Jurkat, Clone E6-1 (cell line): ENCODE measurements around the gene DIAPH2.

Source experiments
- DNase-seq: peaks from one replicate; pipeline ENCODE4 v3.0.0-alpha.2; 2011; ENCODE audit warnings: low read depth, low spot score
- H3K4me3 ChIP-seq: 2 replicates; pipeline ENCODE4 v1.5.1; 2011; ENCODE audit warnings: mild to moderate bottlenecking, low read length, control low read depth, moderate library complexity

Gene DIAPH2

DNA sequence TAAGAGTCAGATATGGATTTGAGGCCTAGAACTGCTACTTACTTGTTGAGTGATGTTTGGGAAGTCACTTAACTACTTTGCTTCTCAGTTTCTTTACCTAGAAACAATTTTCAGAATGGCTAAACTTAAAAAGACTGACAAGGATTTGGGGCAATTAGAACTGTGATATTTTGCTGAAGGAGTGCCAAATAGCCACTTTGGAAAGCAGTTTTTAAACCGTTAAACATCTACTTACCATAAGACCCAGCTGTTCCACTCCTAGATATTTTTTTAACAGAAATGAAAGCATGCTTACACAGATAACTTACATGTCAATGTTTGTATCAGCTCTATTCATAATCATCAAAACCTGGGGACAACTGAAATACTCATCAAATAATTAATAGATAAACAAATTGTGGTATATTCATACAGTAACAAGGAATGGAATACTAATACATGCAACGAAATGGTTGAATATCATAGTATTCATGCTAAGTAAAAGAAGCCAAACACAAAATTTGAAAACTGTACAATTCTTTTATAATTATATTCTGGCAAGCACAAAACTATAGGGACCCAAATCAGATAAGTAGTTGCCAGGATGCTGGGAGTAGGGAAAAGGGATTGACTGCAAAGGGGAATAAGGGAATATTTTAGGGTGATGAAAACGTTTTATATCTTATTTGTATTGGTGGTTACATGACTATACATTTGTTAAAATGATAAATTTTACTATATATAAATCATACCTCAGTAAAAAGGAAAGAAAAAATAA is 223.1 kb downstream of the DIAPH2 start:
- DNase-seq: no peak
- H3K4me3 ChIP-seq: no peak overlapping the region

DNA sequence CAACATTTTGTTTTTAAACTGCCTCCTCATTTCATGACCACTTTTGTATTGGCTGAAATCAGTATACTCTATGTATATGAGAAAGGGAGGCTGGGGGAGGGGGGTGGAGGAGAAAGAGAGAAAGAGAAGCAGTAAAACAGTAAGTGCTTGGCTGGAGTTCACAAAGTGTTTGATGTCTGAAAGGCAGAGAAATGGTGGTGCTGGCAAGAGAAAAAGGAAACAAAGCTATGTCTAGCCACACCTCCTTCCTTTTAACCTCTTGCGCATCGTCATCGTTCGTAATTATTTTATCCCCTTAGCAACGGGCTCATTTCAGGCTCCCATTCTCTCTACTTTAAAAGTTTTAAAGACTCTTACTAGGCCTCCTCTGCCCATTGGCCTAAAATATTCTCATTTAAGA is 224.6 kb downstream of the DIAPH2 start:
- no peak for DNase-seq
- H3K4me3 ChIP-seq: no peak overlapping the region

DNA sequence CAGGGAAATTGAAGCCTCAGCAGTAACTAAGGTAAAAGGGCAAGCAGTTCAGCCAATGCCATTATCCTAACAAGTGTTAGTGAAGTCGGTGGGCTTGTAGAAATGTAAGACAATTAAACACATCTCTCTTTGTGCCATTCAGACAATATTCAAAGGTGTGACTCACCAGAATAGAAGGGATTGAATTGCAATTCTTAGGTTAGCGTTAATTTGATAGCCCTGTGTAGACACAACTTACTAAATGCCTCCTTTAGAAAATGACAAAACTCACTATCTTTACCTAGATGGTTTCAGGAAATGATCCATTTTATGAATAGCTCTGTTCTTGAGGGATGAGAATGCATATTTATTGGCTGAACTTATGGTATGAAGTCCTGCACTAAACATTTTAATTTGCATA is 234.2 kb downstream of the DIAPH2 start:
- DNase-seq: no peak
- no peak overlapping the region for H3K4me3 ChIP-seq

DNA sequence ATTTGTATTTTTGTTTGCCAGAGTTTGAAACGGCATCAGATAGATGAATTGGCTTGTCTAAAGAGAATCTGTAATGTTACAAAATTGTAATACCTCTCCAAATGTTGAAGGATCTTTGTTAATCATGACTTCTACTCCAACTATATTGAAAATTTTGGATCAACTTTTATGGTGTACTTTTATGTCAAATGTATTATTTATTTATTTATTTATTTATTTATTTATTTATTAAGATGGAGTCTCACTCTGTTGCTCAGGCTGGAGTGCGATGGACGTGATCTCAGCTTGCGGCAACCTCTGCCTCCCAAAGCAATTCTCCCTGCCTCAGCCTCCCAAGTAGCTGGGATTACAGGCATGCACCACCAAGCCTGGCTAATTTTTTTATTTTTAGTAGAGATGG is 235.0 kb downstream of the DIAPH2 start:
- DNase-seq: no peak
- H3K4me3 ChIP-seq: no peak overlapping the region

DNA sequence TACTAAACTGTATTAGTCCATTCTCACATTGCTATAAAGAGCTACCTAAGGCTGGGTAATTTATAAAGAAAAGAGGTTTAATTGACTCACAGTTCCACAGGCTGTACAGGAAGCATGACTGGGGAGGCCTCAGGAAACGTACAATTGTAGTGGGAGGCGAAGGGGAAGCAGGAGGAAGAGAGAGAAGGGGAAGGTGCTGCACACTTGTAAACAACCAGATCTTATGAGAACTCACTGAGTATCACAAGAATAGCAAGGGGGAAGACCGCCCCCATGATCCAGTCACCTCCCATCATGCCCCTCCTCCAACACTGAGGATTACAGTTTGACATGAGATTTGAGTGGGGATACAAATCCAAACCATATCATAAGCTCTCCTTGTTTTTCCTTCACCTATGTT is 239.9 kb downstream of the DIAPH2 start:
- DNase-seq: no peak
- no peak overlapping the region for H3K4me3 ChIP-seq

DNA sequence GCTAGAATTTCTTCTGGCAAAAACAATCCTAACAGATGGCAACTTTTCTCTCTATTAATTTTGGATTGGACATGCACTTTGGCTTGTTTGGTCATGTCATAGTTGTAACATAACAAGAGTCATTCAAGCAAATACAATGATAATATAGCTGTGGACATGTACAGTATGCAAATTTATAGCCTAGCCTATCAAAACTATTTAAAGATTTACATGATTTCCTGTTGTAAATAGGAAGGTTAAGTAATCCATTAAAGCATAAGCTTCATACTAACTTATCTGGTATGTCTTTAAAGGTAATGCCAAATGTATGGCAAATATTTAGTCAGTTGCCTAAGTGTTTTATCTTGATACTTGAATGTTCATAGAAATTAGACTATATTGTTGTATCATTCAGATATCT is 244.4 kb downstream of the DIAPH2 start:
- no peak overlapping the region for H3K4me3 ChIP-seq
- no peak for DNase-seq

DNA sequence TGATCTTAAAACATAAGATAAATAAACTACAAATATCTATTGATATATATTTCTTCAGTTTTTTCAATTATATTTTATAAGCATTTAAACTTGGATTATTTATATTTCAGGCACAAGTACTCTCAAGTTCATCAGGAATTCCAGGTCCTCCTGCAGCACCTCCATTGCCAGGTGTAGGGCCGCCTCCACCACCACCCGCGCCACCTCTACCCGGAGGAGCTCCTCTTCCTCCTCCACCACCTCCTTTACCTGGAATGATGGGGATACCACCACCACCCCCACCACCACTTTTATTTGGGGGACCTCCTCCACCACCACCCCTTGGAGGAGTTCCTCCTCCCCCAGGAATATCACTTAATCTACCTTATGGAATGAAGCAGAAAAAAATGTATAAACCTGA is 273.1 kb downstream of the DIAPH2 start:
- no peak for DNase-seq
- no peak overlapping the region for H3K4me3 ChIP-seq

DNA sequence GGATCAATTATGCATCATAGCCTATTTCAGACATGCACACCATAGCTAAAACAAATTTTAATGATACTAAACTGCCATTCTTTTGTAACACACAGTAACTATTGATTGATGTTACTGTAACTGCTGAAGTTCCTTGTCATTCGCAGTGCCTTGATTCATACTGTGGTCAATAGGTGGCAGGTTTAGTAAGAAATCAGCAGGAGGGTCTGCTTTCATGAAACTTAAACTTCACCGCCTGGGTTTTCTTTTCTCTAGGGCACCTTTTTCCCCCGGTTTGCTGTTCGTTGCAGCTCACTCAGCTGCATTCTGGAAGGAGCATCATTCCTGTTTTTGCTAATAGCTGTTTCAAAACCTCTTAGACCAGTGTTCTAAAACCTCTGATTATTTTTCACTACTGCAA is 287.2 kb downstream of the DIAPH2 start:
- H3K4me3 ChIP-seq: no peak overlapping the region
- no peak for DNase-seq

DNA sequence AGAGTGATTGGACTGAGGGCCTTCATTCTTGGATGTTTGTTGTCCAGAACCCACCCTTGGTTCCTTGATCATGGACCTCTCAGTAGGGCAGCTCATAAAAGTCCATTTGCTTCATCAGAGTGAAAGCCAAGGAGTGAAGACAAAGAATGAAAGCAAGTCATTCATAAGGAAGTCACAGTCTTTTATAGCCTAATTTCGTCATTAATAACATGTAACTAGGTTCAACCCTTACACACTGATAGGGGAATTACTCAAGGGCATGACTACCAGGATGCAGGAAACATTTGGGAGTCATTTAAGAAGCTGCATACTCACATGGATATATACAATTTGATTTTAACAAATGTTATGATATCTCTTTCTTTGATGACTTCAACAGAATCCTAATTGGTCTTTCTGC is 294.3 kb downstream of the DIAPH2 start:
- H3K4me3 ChIP-seq: no peak overlapping the region
- DNase-seq: no peak

DNA sequence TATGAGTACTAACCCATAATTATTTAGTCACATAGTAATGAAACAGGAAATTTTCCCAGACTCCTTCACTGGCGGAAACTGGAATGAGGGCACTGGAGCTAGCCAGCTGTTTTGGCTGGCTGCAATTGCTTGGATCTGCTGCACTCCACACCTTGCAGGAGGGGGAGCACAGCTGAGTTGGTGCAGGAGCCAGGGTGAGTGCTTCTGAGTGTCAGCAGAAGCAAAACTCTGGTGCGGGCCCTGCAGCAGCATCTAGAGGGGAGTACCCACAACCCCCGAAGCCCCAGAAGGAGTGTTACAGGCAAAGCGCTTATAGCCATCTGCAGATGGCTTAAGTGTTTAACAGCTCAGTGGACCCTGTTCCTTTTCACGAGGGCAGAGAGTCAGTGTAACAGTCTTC is 295.1 kb downstream of the DIAPH2 start:
- DNase-seq: no peak
- no peak overlapping the region for H3K4me3 ChIP-seq

DNA sequence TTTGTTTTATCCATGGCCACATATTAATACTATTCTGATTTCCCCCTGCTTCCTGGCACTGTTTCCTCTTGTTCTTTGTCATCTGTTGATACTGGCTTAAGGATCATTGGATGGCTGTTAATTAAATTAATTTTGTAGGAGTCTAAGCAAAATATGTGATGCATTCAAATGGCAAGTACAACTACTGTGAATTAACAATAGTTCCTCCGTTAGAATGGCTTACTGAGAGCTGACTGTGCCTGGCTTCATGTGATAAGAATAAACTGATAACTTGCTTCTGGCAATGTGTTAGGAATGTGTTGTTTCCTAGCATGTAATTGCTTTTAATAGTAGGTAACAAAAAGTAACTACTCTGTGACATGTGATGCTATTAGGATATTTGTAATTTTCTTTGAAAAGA is 297.5 kb downstream of the DIAPH2 start:
- DNase-seq: no peak
- no peak overlapping the region for H3K4me3 ChIP-seq

DNA sequence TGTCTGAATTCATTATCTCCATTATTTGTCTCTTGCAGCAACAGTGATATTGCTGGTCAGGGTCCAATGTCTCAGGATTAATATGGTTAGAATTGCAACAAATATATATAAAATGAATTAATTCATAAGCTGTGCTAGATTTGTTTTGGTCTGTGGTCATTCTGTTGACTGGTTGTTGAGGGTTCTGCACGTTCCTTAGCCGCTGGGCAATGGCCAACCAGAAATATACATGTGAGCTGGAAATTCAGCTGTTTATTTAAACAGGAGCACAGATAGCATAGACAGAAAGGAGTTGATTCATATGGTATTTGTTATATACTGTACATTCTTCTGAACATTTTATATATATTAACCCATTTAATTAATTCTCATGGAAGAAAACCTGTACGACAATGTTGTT is 299.9 kb downstream of the DIAPH2 start:
- no peak overlapping the region for H3K4me3 ChIP-seq
- no peak for DNase-seq

DNA sequence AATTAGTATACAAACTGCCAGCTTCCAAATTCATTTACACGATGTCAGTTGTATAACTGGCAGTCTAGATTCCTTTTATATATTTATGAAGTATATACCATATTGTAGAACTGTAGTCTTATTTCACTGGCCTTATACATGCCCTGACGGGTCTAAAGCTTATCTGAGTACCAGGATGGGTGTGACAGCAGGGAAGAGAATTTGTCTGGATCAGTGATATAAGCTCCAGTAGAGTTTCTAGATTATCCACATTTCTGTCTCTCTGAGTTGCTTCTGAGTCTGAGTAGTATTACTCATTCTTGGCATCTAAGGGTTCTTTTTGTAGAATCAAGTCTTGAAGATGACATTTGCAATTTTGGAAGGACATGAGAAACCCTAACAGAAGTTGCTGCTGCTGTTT is 300.4 kb downstream of the DIAPH2 start:
- DNase-seq: no peak
- no peak overlapping the region for H3K4me3 ChIP-seq

DNA sequence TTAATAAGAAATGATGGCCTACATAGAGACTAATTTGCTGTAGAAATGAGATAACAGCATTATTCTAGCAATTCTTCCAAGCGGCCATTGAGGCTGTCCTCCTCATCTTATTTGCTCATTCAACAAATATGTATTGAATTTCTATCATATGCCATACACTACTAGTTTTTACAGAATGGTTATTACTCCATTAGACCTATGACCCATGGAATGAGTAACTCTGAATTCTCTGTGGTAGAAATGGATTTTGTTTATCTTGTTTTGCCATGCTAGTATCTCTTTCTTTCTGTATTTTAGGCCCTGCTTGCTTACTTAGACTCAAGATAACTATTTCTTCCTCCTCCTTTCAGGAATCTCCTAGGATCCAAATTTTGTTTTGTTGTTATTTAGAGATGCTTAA is 302.6 kb downstream of the DIAPH2 start:
- no peak for DNase-seq

DNA sequence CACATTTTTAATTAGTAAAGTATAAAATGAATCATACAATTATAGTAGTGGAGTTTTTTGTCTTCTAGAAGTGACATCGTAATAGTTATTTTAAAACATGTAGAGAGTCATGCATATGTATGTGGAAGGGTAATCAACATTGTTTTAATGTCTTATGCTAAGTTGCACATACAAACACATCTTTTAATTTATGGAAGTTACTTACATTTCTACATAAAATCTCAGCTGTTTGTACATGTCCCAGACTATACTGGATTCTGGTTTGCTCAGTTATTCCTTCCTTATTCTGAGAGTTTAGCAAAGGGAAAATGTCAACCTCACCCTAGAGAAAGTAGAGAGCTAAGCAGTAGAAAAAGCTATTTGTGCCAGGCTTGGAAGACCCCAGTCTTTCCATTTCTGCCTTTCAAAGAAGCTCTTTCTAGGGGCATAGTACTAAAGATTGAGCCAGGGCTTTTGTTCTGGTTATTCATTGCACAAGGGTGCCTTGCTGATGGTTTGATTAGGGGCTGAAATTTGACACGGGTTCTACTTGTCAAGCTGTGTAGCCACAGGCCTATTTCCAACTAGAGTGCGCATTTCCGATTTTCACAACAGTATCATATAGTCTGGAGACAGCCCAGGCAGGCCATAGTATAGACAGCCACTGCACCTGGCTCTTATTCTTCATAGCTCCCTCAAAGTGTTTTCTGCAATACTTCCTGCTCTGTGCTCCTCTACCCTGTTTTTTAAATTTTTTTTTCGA is 305.4 kb downstream of the DIAPH2 start:
- no peak overlapping the region for H3K4me3 ChIP-seq
- DNase-seq: no peak

More for the DNA sequence above, 302.6 kb downstream of the DIAPH2 start:
- no peak overlapping the region for H3K4me3 ChIP-seq

DNA sequence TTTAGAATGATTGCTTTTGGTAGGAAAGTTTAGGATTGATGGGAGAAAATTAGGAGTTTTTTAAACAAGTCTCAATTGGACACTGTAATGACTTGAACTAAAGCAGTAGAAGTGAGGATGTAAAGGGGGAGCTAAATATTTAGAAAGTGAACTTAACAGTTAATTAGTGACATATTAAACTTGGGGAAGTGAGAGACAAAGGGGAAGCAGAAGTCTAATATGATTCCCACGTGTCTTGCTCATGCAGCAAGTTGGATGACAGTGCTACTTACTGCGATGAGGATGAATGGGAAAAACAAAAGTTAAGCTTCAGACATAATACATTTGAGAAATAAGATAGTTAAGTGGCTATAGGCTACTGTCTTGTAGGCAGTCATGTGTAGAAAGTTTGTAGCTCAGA is 309.5 kb downstream of the DIAPH2 start:
- no peak overlapping the region for H3K4me3 ChIP-seq
- no peak for DNase-seq

DNA sequence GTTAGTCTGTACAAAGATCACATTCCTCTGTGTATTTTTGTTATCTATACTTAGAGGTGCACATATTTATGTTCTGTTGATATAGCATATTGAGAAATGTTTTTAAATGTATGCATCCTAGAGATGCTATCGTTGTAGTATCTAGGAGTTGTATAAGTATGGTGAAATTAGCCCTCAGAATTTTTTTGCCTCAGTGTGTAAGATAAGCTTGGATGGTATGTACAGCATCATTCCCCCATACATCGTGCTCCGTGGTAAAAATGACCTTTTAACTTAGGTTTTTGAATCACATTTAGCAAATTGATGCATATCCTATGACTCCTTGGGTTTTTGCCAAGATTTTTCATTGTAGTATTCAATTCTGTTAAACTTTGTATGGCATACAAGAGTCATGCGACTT is 312.6 kb downstream of the DIAPH2 start:
- no peak for DNase-seq
- H3K4me3 ChIP-seq: no peak overlapping the region

DNA sequence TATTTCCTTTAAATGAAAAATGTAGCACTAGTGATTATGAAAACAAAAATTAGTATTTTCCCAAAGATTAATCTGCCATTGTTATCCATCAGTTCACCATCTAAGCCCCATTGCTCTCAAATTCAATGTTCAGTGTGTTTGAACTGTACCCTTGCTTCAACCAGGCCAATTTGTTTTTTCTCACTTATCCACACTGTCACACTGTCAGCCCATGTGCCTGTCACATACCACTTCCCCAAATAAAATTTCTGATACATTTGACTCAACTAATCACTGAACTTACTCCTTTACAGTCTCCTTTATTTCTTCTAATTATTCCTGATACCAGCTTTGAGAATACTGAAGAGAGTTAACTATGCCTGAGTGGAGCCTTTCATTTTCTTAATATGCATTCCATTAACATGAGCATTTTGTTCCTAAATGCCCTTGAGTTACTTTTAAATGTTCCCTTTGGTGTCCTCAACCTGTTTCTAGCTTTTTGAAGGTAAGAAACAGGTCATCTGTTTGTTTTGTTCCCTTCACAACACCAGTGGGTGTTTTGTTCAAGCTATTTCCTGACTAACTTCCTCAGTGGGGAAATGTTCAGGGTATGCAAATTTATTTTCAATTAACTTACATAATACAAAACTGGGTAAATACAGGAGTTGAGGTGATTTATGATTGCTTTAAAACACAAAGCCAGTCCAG is 316.2 kb downstream of the DIAPH2 start:
- H3K4me3 ChIP-seq: no peak overlapping the region
- DNase-seq: no peak

DNA sequence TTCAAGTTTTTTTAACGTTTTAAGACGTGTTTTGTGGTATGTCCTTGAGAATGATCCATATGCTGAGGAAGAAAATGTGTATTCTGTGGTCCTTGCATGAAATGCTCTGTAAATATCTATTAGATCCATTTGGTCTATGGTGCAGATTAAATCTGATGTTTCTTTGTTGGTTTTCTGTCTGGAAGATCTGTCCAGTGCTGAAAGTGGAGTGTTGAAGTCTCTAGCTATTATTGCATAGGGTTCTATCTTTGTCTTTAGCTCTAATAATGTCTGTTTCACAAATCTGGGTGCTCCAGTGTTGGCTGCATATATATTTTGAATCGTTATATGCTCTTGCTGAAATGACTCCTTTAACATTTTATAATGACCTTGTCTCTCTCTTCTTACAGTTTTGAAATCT is 321.5 kb downstream of the DIAPH2 start:
- H3K4me3 ChIP-seq: no peak overlapping the region
- no peak for DNase-seq

DNA sequence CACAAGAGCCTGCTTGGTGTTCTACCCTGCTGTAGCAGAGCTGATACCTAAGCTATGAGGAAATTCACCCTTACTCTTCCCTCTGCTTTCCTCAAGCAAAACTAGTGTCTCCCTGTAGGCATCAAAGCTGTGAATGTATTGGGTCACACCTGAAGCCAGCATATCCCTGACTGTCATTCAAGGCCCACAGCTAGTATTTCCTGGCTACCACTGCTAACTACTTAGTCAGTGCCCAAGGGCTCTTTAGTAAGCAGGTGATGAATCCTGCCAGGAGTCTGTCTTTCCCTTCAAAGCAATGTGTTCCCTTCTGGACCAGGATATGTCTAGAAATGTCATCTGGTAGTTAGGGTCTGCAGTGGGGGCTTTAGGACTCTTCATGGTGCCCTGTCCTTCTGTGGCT is 324.7 kb downstream of the DIAPH2 start:
- no peak for DNase-seq
- H3K4me3 ChIP-seq: no peak overlapping the region
